GM21515 (cell line): ENCODE data around the gene DPM1.

Experiments used
- ATAC-seq: cut with Tn5 transposase; IDR thresholded peaks from one replicate; pipeline ENCODE4 v1.9.1; 2021; ENCODE audit not compliant: unreplicated experiment

Gene DPM1

GRCh38 chr20:50900261-50900660 is 58.1 kb downstream of the DPM1 start:
- no peak for ATAC-seq

- ATAC-seq = no peak
These were observed 59.9 kb downstream of the DPM1 start for GRCh38 chr20:50898475-50898874.

GRCh38 chr20:50895111-50895830 is 63.1 kb downstream of the DPM1 start:
- ATAC-seq = no peak

- no peak for ATAC-seq
These were observed 64.7 kb downstream of the DPM1 start for GRCh38 chr20:50893620-50894019.

- no peak for ATAC-seq
These were observed 65.9 kb downstream of the DPM1 start for GRCh38 chr20:50892394-50892793.

GRCh38 chr20:50891138-50891537 is 67.2 kb downstream of the DPM1 start:
- ATAC-seq = no peak

GRCh38 chr20:50887576-50887975 is 70.8 kb downstream of the DPM1 start:
- ATAC-seq = no peak

GRCh38 chr20:50886184-50886790 is 72.0 kb downstream of the DPM1 start:
- ATAC-seq = no peak

- ATAC-seq = no peak
These were observed 72.6 kb downstream of the DPM1 start for GRCh38 chr20:50885781-50886180.

GRCh38 chr20:50885068-50885467 is 73.3 kb downstream of the DPM1 start:
- ATAC-seq = no peak
